Panc1 (cell line): Measurements from ENCODE around the gene CTAG2.
"Not testable (repeated sequence)": the region's sequence is repeated elsewhere in the genome, so short reads cannot be mapped to it uniquely, and the experiment has no call there.

ENCODE experiments used
- POLR2AphosphoS5 ChIP-seq: IDR thresholded peaks from 2 replicates; pipeline ENCODE4 v1.6.1; 2012; ENCODE audit warnings: mild to moderate bottlenecking, low read depth, low read length, moderate library complexity
- SIN3A ChIP-seq: IDR thresholded peaks from 2 replicates; pipeline ENCODE4 v1.6.1; 2012; ENCODE audit warnings: low read depth, mild to moderate bottlenecking, low read length, moderate library complexity, borderline replicate concordance; ENCODE audit not compliant: insufficient read depth
- TF ChIP-seq, protein P1 (sequence below): fragments of 450-650 bp; IDR thresholded peaks from 2 replicates; pipeline ENCODE4 v1.5.1; 2017; ENCODE audit warnings: mild to moderate bottlenecking

DNA sequence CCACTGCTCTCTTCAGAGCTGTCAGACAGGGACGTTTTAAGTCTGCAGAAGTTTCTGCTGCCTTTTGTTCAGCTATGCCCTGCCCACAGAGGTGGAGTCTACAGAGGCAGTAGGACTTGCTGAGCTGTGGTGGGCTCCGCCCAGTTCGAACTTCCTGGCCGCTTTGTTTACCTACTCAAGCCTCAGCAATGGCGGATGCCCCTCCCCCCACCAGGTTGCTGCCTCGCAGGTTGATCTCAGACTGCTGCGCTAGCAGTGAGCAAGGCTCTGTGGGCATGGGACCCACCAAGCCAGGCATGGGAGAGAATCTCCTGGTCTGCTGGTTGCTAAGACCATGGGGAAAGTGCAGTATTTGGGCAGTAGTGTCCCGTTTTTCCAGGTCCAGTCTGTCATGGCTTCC is 17.5 kb upstream of the CTAG2 start:
- TF ChIP-seq, protein P1, sequence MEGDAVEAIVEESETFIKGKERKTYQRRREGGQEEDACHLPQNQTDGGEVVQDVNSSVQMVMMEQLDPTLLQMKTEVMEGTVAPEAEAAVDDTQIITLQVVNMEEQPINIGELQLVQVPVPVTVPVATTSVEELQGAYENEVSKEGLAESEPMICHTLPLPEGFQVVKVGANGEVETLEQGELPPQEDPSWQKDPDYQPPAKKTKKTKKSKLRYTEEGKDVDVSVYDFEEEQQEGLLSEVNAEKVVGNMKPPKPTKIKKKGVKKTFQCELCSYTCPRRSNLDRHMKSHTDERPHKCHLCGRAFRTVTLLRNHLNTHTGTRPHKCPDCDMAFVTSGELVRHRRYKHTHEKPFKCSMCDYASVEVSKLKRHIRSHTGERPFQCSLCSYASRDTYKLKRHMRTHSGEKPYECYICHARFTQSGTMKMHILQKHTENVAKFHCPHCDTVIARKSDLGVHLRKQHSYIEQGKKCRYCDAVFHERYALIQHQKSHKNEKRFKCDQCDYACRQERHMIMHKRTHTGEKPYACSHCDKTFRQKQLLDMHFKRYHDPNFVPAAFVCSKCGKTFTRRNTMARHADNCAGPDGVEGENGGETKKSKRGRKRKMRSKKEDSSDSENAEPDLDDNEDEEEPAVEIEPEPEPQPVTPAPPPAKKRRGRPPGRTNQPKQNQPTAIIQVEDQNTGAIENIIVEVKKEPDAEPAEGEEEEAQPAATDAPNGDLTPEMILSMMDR, result not testable (repeated sequence)
- not testable (repeated sequence) for TF ChIP-seq SIN3A, POLR2AphosphoS5
